Endothelial cell of umbilical vein (primary cell): Measurements from ENCODE around the gene CEP85L. TPM values are rescaled to one million over a fixed set of nuclear protein-coding genes. Genes with fewer than 3 reads are reported as not detected.

Experiments
- BruUV-seq: library from RNA; stranded (reverse); fragments of 400-500 nt; replicated peaks from 2 replicates; lab custom pipeline; 2021; lab: Mats Ljungman, UMichigan
- CTCF ChIA-PET: fragments of 300-600, 350-600 bp; sonication (Branson Sonifier 250); formaldehyde crosslinking; loops from one replicate; lab custom pipeline; 2021; ENCODE audit warnings: antibody characterized with exemption, inconsistent platforms; lab: Charles Lee
- POLR2A ChIA-PET: fragments of 300-600, 350-600 bp; sonication (Branson Sonifier 250); formaldehyde crosslinking; loops from one replicate; lab custom pipeline; 2021; ENCODE audit warnings: antibody characterized with exemption, inconsistent platforms; lab: Charles Lee
- DNase-seq: peaks from one replicate; pipeline ENCODE4 v3.0.0-alpha.2; 2011; ENCODE audit warnings: low read depth, low spot score
- FAIRE-seq: peaks from 2 replicates; lab custom pipeline; 2011; peaks lifted over from hg19 to GRCh38; lab: Jason Lieb, UNC
- H2AFZ ChIP-seq: 2 replicates; pipeline ENCODE4 v1.6.0; 2012; ENCODE audit warnings: low read depth, low read length, control low read depth, inconsistent platforms
- H3K27ac ChIP-seq: 2 replicates; pipeline ENCODE4 v1.5.1; 2011; ENCODE audit warnings: low read depth, mild to moderate bottlenecking, control low read depth, low read length, moderate library complexity; ENCODE audit not compliant: insufficient read depth
- H3K27me3 ChIP-seq, 2 experiments: 2 replicates each; pipeline versions ENCODE4 v1.6.0 to v1.6.1; 2011; ENCODE audit warnings: low read length in 2 of 2, mixed read lengths in 1 of 2; ENCODE audit not compliant: control insufficient read depth in 2 of 2, insufficient read depth in 2 of 2
- H3K36me3 ChIP-seq, 2 experiments: 2 replicates in 1 of 2; 3 replicates in 1 of 2; pipeline ENCODE4 v1.5.1; 2011; ENCODE audit warnings: low read length in 2 of 2, mild to moderate bottlenecking in 1 of 2, moderate library complexity in 1 of 2; ENCODE audit not compliant: control insufficient read depth in 2 of 2, insufficient read depth in 2 of 2; ENCODE audit errors: extremely low read depth in 1 of 2
- H3K4me1 ChIP-seq: 3 replicates; pipeline ENCODE4 v1.5.1; 2011; ENCODE audit warnings: mild to moderate bottlenecking, low read length; ENCODE audit not compliant: control insufficient read depth, insufficient read depth; ENCODE audit errors: extremely low read depth
- H3K4me2 ChIP-seq: 2 replicates; pipeline ENCODE4 v1.6.1; 2011; ENCODE audit warnings: low read length, control low read depth, mixed read lengths; ENCODE audit not compliant: insufficient read depth
- H3K4me3 ChIP-seq, 3 experiments: fragments of 200-600 bp in 1 of 3; sonication (generic), shearing (Covaris generic) in 1 of 3; replicated peaks in 1 of 3; 2 replicates each; pipeline ENCODE4 v1.5.1; 2011 to 2016; ENCODE audit warnings: control low read depth in 3 of 3, low read length in 3 of 3, mild to moderate bottlenecking in 2 of 3, inconsistent platforms in 1 of 3, low read depth in 1 of 3, moderate library complexity in 1 of 3; ENCODE audit not compliant: insufficient read depth in 1 of 3
- H3K79me2 ChIP-seq: 2 replicates; pipeline ENCODE4 v1.6.0; 2012; ENCODE audit warnings: low read length, inconsistent platforms; ENCODE audit not compliant: control insufficient read depth, insufficient read depth
- H3K9ac ChIP-seq: replicated peaks from 2 replicates; pipeline ENCODE3; 2011; ENCODE audit warnings: low read length, control low read depth; ENCODE audit not compliant: insufficient read depth; ENCODE audit errors: extremely low read depth
- H3K9me1 ChIP-seq: replicated peaks from 3 replicates; pipeline ENCODE4 v1.6.0; 2011; ENCODE audit warnings: mild to moderate bottlenecking, low read length; ENCODE audit not compliant: control insufficient read depth, insufficient read depth; ENCODE audit errors: extremely low read depth
- H3K9me3 ChIP-seq: replicated peaks from 2 replicates; pipeline ENCODE4 v1.5.1; 2012; ENCODE audit warnings: low read length, inconsistent platforms; ENCODE audit not compliant: control insufficient read depth, insufficient read depth
- H4K20me1 ChIP-seq: replicated peaks from 2 replicates; pipeline ENCODE3; 2011; ENCODE audit warnings: mild to moderate bottlenecking, low read length; ENCODE audit not compliant: control insufficient read depth, insufficient read depth; ENCODE audit errors: extremely low read depth
- CTCF ChIP-seq, 2 donors: IDR thresholded peaks; 1 replicate in 1 of 2; 2 replicates in 1 of 2; pipeline ENCODE4 v1.5.1; 2011; ENCODE audit warnings: low read length in 2 of 2, mild to moderate bottlenecking in 2 of 2, moderate library complexity in 2 of 2, control low read depth in 1 of 2, inconsistent platforms in 1 of 2, low read depth in 1 of 2; ENCODE audit not compliant: insufficient read depth in 1 of 2; ENCODE audit errors: extremely low read depth in 1 of 2
- EZH2 ChIP-seq: IDR thresholded peaks from 2 replicates; pipeline ENCODE4 v1.6.1; 2012; ENCODE audit warnings: borderline replicate concordance, low read depth, mild to moderate bottlenecking, moderate library complexity, low read length, inconsistent platforms; ENCODE audit not compliant: severe bottlenecking
- FOS ChIP-seq: IDR thresholded peaks from 2 replicates; pipeline ENCODE4 v1.6.1; 2011; ENCODE audit warnings: mild to moderate bottlenecking, low read length, moderate library complexity, borderline replicate concordance; ENCODE audit not compliant: insufficient read depth
- GATA2 ChIP-seq: IDR thresholded peaks from 2 replicates; pipeline ENCODE4 v1.7.0; 2011; ENCODE audit warnings: low read depth, mild to moderate bottlenecking, moderate library complexity, mixed read lengths, low read length; ENCODE audit not compliant: insufficient read length, insufficient read depth
- JUN ChIP-seq: IDR thresholded peaks from 2 replicates; pipeline ENCODE4 v1.6.1; 2011; ENCODE audit warnings: borderline replicate concordance, low read depth; ENCODE audit not compliant: insufficient read length, insufficient read depth
- MAX ChIP-seq: IDR thresholded peaks from 2 replicates; pipeline ENCODE4 v1.6.1; 2011; ENCODE audit not compliant: insufficient read depth, insufficient read length
- MYC ChIP-seq: IDR thresholded peaks from one replicate; pipeline ENCODE4 v1.6.1; 2011; ENCODE audit warnings: mild to moderate bottlenecking, low read depth, low read length
- POLR2A ChIP-seq: IDR thresholded peaks from 2 replicates; pipeline ENCODE4 v1.6.1; 2012; ENCODE audit warnings: low read depth, mild to moderate bottlenecking, control low read depth, low read length
- POLR2AphosphoS5 ChIP-seq: IDR thresholded peaks from 2 replicates; pipeline ENCODE4 v1.6.1; 2012; ENCODE audit warnings: low read depth, mild to moderate bottlenecking, control low read depth, low read length, moderate library complexity; ENCODE audit not compliant: insufficient read depth
- dilution Hi-C: fragments of 300-500 bp; cut with MboI; formaldehyde crosslinking; loops from one replicate; pipeline ENCODE4 v1.15.0; 2019; ENCODE audit warnings: low sequenced_read_pairs; ENCODE audit not compliant: extremely low pct_ligation_motif_present
- intact Hi-C: fragments of 100-400 bp; cut with micrococcal nuclease; formaldehyde crosslinking; loops from one replicate; pipeline ENCODE4 v1.10.0; 2022
- polyA plus RNA-seq, 4 experiments: library from polyadenylated mRNA; depleted of rRNA in 3 of 4; stranded (reverse) in 3 of 4; unstranded in 1 of 4; fragments of >200 nt; gene quantifications; 2 replicates each; pipeline versions ENCODE4 v1.2.1 to v1.2.3, GENCODE V29; 2011 to 2012; ENCODE audit warnings: missing spikeins in 1 of 4
- total RNA-seq: library from RNA; stranded (reverse); gene quantifications from 2 replicates; pipeline ENCODE4 v1.2.3, GENCODE V29; 2021

Gene CEP85L
- total and polyA plus RNA-seq, 2 donors (not counting 3 experiments of a cell fraction or from before 2014, with no cell fraction given), result 1.8 to 9.2 TPM

- Histone ChIP-seq H3K9me1 (no peaks in the 10 kb centered on the region), H3K27ac (no peak overlapping the region), H3K4me1 (no peaks in the 10 kb centered on the region), H3K27me3 (no peaks in the 10 kb centered on the region), H3K4me2 (no peak overlapping the region), H3K36me3 (no peaks in the 10 kb centered on the region), H2AFZ (no peak overlapping the region), H3K79me2 (peaks cover 31% of the 10 kb centered on the region), H4K20me1 (no peaks in the 10 kb centered on the region), H3K9me3 (no peaks in the 10 kb centered on the region), H3K9ac (no peak overlapping the region), H3K4me3 (no peak overlapping the region)
- TF ChIP-seq FOS, result no peak
- no peak for TF ChIP-seq MYC
- no peak for TF ChIP-seq POLR2A
- no peak for TF ChIP-seq CTCF (IDR thresholded peaks at IDR 0.05; ENCODE audit: extremely low read depth in 1 of 2, insufficient read depth in 1 of 2, low read depth in 1 of 2, low read length in 2 of 2)
- TF ChIP-seq POLR2AphosphoS5, result no peak
- ChIA-PET CTCF (interaction anchor here (1.7 kb wide), 1 partner anchor 8 kb away, joined by 8 read pairs; no protein-coding TSS in a partner anchor), POLR2A (no interaction called here)
- dilution Hi-C loops, result no loop called here
- DNase-seq, result no peak
- no TSS peak for BruUV-seq
- intact Hi-C loops, result no loop called here
- FAIRE-seq, result no peak
Measured at GRCh38 chr6:118598324-118598723, 53.1 kb downstream of the CEP85L start.

GRCh38 chr6:118597636-118598035, 53.8 kb downstream of the CEP85L start:
- Histone ChIP-seq H3K27me3 (no peaks in the 10 kb centered on the region), H3K9me3 (no peaks in the 10 kb centered on the region), H3K36me3 (no peaks in the 10 kb centered on the region), H3K4me3 (no peak overlapping the region), H3K27ac (no peak overlapping the region), H3K9me1 (no peaks in the 10 kb centered on the region), H3K4me2 (no peak overlapping the region), H3K4me1 (no peaks in the 10 kb centered on the region), H3K79me2 (peaks cover 31% of the 10 kb centered on the region), H2AFZ (no peak overlapping the region), H4K20me1 (no peaks in the 10 kb centered on the region), H3K9ac (no peak overlapping the region)
- FAIRE-seq (no peak), DNase-seq (no peak)
- no peak for TF ChIP-seq JUN
- TF ChIP-seq GATA2, result no peak
- TF ChIP-seq EZH2, result no peak
- TF ChIP-seq POLR2A, result no peak
- no peak for TF ChIP-seq MAX
- no peak for TF ChIP-seq CTCF (IDR thresholded peaks at IDR 0.05; ENCODE audit: extremely low read depth in 1 of 2, insufficient read depth in 1 of 2, low read depth in 1 of 2, low read length in 2 of 2)
- TF ChIP-seq MYC, result no peak
- TF ChIP-seq POLR2AphosphoS5, result no peak
- CTCF ChIA-PET, result interaction anchor here (1.4 to 1.7 kb wide), 2 partner anchors 9 to 17 kb away, joined by 4 to 8 read pairs; no protein-coding TSS in a partner anchor
- intact Hi-C loops, result no loop called here
- BruUV-seq, result no TSS peak
- POLR2A ChIA-PET, result no interaction called here
- dilution Hi-C loops, result no loop called here
